Neuronal stem cell (in vitro differentiated cells): Measurements from ENCODE around the gene APP.

Source experiments
- DNase-seq: peaks from one replicate; pipeline ENCODE4 v3.0.0-alpha.2; 2013; ENCODE audit warnings: low spot score
- H2AFZ ChIP-seq: one replicate; pipeline ENCODE4 v1.6.1; 2013; ENCODE audit warnings: mild to moderate bottlenecking, low read length, inconsistent platforms
- H2AK5ac ChIP-seq: 2 replicates; pipeline ENCODE4 v1.6.1; 2013; ENCODE audit warnings: low read depth, mild to moderate bottlenecking, inconsistent platforms, low read length, moderate library complexity, mixed read lengths
- H2BK120ac ChIP-seq: 2 replicates; pipeline ENCODE4 v1.6.1; 2013; ENCODE audit warnings: low read depth, mild to moderate bottlenecking, inconsistent platforms, low read length, moderate library complexity, mixed read lengths
- H2BK12ac ChIP-seq: one replicate; pipeline ENCODE4 v1.6.1; 2013; ENCODE audit warnings: low read length, inconsistent platforms
- H2BK15ac ChIP-seq: 2 replicates; pipeline ENCODE4 v1.6.1; 2013; ENCODE audit warnings: mild to moderate bottlenecking, low read length, inconsistent platforms, mixed read lengths
- H2BK5ac ChIP-seq: one replicate; pipeline ENCODE4 v1.6.1; 2013; ENCODE audit warnings: inconsistent platforms, mild to moderate bottlenecking, low read length, moderate library complexity
- H3K14ac ChIP-seq: one replicate; pipeline ENCODE4 v1.6.1; 2013; ENCODE audit warnings: low read length, inconsistent platforms
- H3K18ac ChIP-seq: 2 replicates; pipeline ENCODE4 v1.6.1; 2013; ENCODE audit warnings: low read length, inconsistent platforms
- H3K23ac ChIP-seq: 2 replicates; pipeline ENCODE4 v1.6.1; 2013; ENCODE audit warnings: low read depth, mild to moderate bottlenecking, mixed read lengths, low read length, inconsistent platforms; ENCODE audit not compliant: poor library complexity
- H3K27ac ChIP-seq: replicated peaks from 3 replicates; pipeline ENCODE4 v1.5.1; 2013; ENCODE audit warnings: low read length, inconsistent platforms
- H3K27me3 ChIP-seq, 3 experiments: 2 replicates each; pipeline ENCODE4 v1.6.1; 2013; ENCODE audit warnings: low read length in 3 of 3, mild to moderate bottlenecking in 2 of 3, inconsistent platforms in 1 of 3, low read depth in 1 of 3, mixed read lengths in 1 of 3, moderate library complexity in 1 of 3; ENCODE audit not compliant: control insufficient read depth in 3 of 3, insufficient read depth in 3 of 3
- H3K36me3 ChIP-seq, 2 donors: replicated peaks in 1 of 2; 2 replicates each; pipeline ENCODE4 v1.6.1; 2013; ENCODE audit warnings: low read length in 2 of 2; ENCODE audit not compliant: control insufficient read depth in 2 of 2, insufficient read depth in 2 of 2
- H3K4ac ChIP-seq: 2 replicates; pipeline ENCODE4 v1.6.1; 2013; ENCODE audit warnings: inconsistent platforms, mild to moderate bottlenecking, low read length, moderate library complexity
- H3K4me1 ChIP-seq, 2 donors: 1 replicate in 1 of 2; 2 replicates in 1 of 2; pipeline ENCODE4 v1.6.1; 2013; ENCODE audit warnings: low read length in 2 of 2, low read depth in 1 of 2; ENCODE audit not compliant: control insufficient read depth in 2 of 2, insufficient read depth in 1 of 2
- H3K4me2 ChIP-seq: one replicate; pipeline ENCODE4 v1.6.1; 2013; ENCODE audit warnings: mild to moderate bottlenecking, low read length, inconsistent platforms; ENCODE audit not compliant: insufficient read depth, poor library complexity, severe bottlenecking
- H3K4me3 ChIP-seq, 2 donors: 2 replicates each; pipeline ENCODE4 v1.5.1; 2013; ENCODE audit warnings: low read length in 2 of 2, mild to moderate bottlenecking in 2 of 2, inconsistent platforms in 1 of 2, moderate library complexity in 1 of 2
- H3K79me1 ChIP-seq: one replicate; pipeline ENCODE4 v1.6.1; 2013; ENCODE audit warnings: low read depth, mild to moderate bottlenecking, inconsistent platforms, low read length, moderate library complexity
- H3K9ac ChIP-seq: one replicate; pipeline ENCODE4 v1.6.1; 2013; ENCODE audit warnings: mild to moderate bottlenecking, low read depth, low read length, inconsistent platforms; ENCODE audit not compliant: poor library complexity
- H3K9me3 ChIP-seq, 2 donors: replicated peaks in 1 of 2; 2 replicates each; pipeline versions ENCODE3 to v1.6.1; 2013; ENCODE audit warnings: low read length in 2 of 2, mild to moderate bottlenecking in 2 of 2, inconsistent platforms in 1 of 2, low read depth in 1 of 2, mixed read lengths in 1 of 2, moderate library complexity in 1 of 2; ENCODE audit not compliant: control insufficient read depth in 2 of 2, insufficient read depth in 1 of 2
- H4K8ac ChIP-seq: one replicate; pipeline ENCODE4 v1.6.1; 2013; ENCODE audit warnings: low read depth, mild to moderate bottlenecking, inconsistent platforms, low read length, moderate library complexity
- H4K91ac ChIP-seq: one replicate; pipeline ENCODE4 v1.6.1; 2013; ENCODE audit warnings: low read length, low read depth, mild to moderate bottlenecking, inconsistent platforms; ENCODE audit not compliant: poor library complexity
- WGBS, 2 donors: extraction: QIAGEN DNeasy Blood & Tissue Kit; methylation state at CpG; one replicate each; pipeline ENCODE4 v1.1.7; 2013; ENCODE audit warnings: missing lambda C conversion rate in 2 of 2, mixed read lengths in 1 of 2; ENCODE audit not compliant: insufficient read length in 2 of 2, insufficient replicate concordance in 1 of 2; ENCODE audit errors: extremely low coverage in 2 of 2; 5-methylcytosine and 5-hydroxymethylcytosine counted together

APP gene

DNA sequence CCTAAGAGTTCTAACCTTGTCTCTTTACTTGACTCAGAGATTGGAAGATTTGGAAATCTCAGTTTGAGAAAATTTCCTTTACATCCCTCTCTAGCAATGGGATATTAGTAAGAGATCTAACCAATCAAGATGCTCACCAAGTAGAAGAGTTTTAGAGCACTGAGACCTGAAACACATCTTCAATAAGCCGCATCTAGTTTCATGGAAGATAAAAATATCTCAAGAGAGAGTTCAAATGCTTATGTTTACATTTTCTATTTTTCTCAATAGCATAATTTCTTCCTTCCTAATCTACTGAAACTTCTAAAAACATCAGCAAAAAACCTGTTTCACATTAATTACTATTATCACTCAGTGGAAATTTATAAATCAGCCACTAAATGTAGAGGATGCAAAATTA is 165.1 kb downstream of the APP start:
- H2AFZ ChIP-seq: no peak overlapping the region
- H3K4me1 ChIP-seq: peaks cover 0 to 3% of the 10 kb centered on the region in 2 donors
- H3K36me3 ChIP-seq: peaks cover 0 to 3% of the 10 kb centered on the region in 2 donors
- H2BK5ac ChIP-seq: no peak overlapping the region
- no peak overlapping the region for H4K8ac ChIP-seq
- H3K79me1 ChIP-seq: no peaks in the 10 kb centered on the region
- H3K4me3 ChIP-seq: no peak overlapping the region
- no peak overlapping the region for H3K4me2 ChIP-seq
- H3K27ac ChIP-seq: no peak overlapping the region
- peaks cover 0 to 4% of the 10 kb centered on the region in 2 donors for H3K9me3 ChIP-seq
- no peak overlapping the region for H2BK12ac ChIP-seq
- H2BK120ac ChIP-seq: no peak overlapping the region
- H3K14ac ChIP-seq: no peak overlapping the region
- no peak overlapping the region for H2BK15ac ChIP-seq
- H4K91ac ChIP-seq: no peak overlapping the region
- WGBS, 2 donors: no CpG with 5 or more reads among the region's 1 CpG
- no peak overlapping the region for H2AK5ac ChIP-seq
- no peak overlapping the region for H3K23ac ChIP-seq
- no peak overlapping the region for H3K9ac ChIP-seq
- H3K4ac ChIP-seq: no peak overlapping the region
- H3K27me3 ChIP-seq: no peaks in the 10 kb centered on the region
- no peak for DNase-seq
- no peak overlapping the region for H3K18ac ChIP-seq

DNA sequence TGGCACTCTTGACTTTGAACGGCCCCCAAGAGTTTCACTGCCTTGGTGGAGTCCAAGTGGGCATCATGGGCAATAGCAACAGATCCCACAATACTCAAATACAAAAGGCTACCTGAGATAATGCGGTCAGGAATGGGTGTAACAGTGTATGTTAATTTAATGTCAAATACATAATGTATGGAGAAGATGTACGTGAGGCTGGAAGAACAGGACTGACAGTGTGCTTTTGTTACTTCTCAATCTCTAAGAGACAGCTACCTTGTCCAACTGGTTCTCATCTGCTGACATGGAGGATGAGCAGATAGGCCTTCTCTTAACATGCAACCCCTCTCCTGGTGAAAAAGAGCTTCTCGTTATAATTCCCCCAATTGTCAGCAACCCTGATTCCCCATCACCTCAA is 167.2 kb downstream of the APP start:
- Histone ChIP-seq H2BK15ac (no peak overlapping the region), H3K14ac (no peak overlapping the region), H2AK5ac (no peak overlapping the region), H2BK12ac (no peak overlapping the region), H2BK120ac (no peak overlapping the region), H4K8ac (no peak overlapping the region), H3K18ac (no peak overlapping the region), H3K4me3 (no peak overlapping the region), H3K4ac (no peak overlapping the region), H3K36me3 (peaks cover 0 to 21% of the 10 kb centered on the region in 2 donors), H3K27ac (no peak overlapping the region), H3K4me2 (no peak overlapping the region), H3K4me1 (peaks cover 5 to 14% of the 10 kb centered on the region in 2 donors), H3K23ac (no peak overlapping the region), H3K9ac (no peak overlapping the region), H4K91ac (no peak overlapping the region), H3K27me3 (no peaks in the 10 kb centered on the region), H2BK5ac (no peak overlapping the region), H3K9me3 (peaks cover 0 to 4% of the 10 kb centered on the region in 2 donors), H3K79me1 (no peaks in the 10 kb centered on the region), H2AFZ (no peak overlapping the region)
- DNase-seq: no peak
- no CpG with 5 or more reads among the region's 4 CpGs for WGBS, 2 donors

DNA sequence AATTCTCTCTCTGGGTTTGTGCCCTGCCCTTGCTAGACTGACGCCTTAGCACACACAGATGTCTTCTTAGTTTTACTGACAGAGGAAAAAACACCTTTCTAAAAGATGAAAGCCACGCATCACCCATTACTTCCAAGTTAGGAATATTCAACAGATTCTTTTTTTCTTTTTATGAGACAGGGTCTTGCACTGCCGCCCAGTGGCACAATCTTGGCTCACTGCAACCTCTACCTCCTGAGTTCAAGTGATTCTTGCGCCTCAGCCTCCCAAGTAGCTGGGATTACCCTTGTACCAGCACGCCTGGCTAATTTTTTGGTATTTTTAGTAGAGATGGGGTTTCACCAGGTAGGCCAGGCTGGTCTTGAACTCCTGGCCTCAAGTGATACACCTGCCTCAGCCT is 169.2 kb downstream of the APP start:
- H3K79me1 ChIP-seq: no peaks in the 10 kb centered on the region
- peaks cover 0 to 4% of the 10 kb centered on the region in 2 donors for H3K9me3 ChIP-seq
- H3K18ac ChIP-seq: no peak overlapping the region
- no peak overlapping the region for H2AFZ ChIP-seq
- no peak overlapping the region for H4K91ac ChIP-seq
- H3K9ac ChIP-seq: no peak overlapping the region
- no peak overlapping the region for H2BK12ac ChIP-seq
- no peak overlapping the region for H3K23ac ChIP-seq
- no peak overlapping the region for H2AK5ac ChIP-seq
- no CpG with 5 or more reads among the region's 5 CpGs for WGBS, 2 donors
- no peak overlapping the region for H3K4me3 ChIP-seq
- peaks cover 7 to 22% of the 10 kb centered on the region in 2 donors for H3K4me1 ChIP-seq
- no peak overlapping the region for H2BK5ac ChIP-seq
- H2BK15ac ChIP-seq: no peak overlapping the region
- H3K14ac ChIP-seq: no peak overlapping the region
- peaks cover 0 to 34% of the 10 kb centered on the region in 2 donors for H3K36me3 ChIP-seq
- no peak overlapping the region for H3K4me2 ChIP-seq
- H4K8ac ChIP-seq: no peak overlapping the region
- H3K27me3 ChIP-seq: no peaks in the 10 kb centered on the region
- no peak overlapping the region for H3K4ac ChIP-seq
- no peak overlapping the region for H2BK120ac ChIP-seq
- no peak for DNase-seq
- no peak overlapping the region for H3K27ac ChIP-seq

DNA sequence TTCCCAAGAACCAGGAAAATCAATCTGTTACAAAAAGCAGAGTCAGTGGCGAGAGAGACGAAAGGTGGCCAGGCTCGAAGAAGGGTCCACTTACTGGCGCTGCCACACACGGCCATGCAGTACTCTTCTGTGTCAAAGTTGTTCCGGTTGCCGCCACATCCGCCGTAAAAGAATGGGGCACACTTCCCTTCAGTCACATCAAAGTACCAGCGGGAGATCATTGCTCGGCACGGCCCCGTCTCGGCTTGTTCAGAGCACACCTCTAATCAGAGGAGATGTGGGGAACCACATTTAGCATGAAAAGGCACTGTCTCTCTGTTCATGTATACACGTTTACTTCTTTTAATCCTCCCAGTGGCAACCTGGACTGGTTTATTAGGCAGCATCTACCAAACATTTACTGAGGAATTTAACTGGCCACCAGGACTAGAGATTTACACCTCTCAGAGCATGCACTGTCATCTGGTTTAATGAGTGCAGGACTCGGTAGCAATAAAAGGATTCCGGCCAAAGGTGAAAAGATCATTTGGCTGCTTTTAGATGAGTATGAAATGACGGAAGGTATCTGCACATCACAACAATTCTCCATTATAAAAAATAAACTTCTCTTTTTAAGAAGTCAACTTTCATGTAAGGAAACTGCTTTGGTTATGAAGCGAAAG is 170.5 kb downstream of the APP start:
- DNase-seq: no peak
- Histone ChIP-seq H3K36me3 (peaks cover 0 to 44% of the 10 kb centered on the region in 2 donors), H3K79me1 (no peaks in the 10 kb centered on the region), H3K14ac (no peak overlapping the region), H4K91ac (no peak overlapping the region), H3K4me2 (no peak overlapping the region), H2AK5ac (no peak overlapping the region), H3K27ac (no peak overlapping the region), H4K8ac (no peak overlapping the region), H3K9ac (no peak overlapping the region), H3K4me3 (no peak overlapping the region), H3K4me1 (peaks cover 5 to 22% of the 10 kb centered on the region in 2 donors), H2BK12ac (no peak overlapping the region), H3K18ac (no peak overlapping the region), H3K9me3 (no peaks in the 10 kb centered on the region), H2BK120ac (no peak overlapping the region), H3K27me3 (no peaks in the 10 kb centered on the region), H2AFZ (no peak overlapping the region), H2BK5ac (no peak overlapping the region), H3K4ac (no peak overlapping the region), H2BK15ac (no peak overlapping the region), H3K23ac (no peak overlapping the region)
- no CpG with 5 or more reads among the region's 19 CpGs for WGBS, 2 donors
